Ascending aorta (tissue), 2 donors: ENCODE results near the gene SYTL3. TPM values are rescaled to one million over a fixed set of nuclear protein-coding genes. Genes with fewer than 3 reads are reported as not detected.

Source experiments
- DNase-seq, 2 donors: peaks; one replicate each; pipeline ENCODE4 v3.0.0-alpha.2; 2019; ENCODE audit warnings: low spot score in 2 of 2
- H3K27ac ChIP-seq, 2 donors: fragments of 200-600 bp; sonication (generic); one replicate each; pipeline ENCODE4 v1.5.1; 2016 to 2017; ENCODE audit warnings: mild to moderate bottlenecking in 1 of 2
- H3K27me3 ChIP-seq: fragments of 200-600 bp; sonication (generic); one replicate; pipeline ENCODE4 v1.5.1; 2017
- H3K36me3 ChIP-seq, 2 donors: fragments of 200-600 bp; sonication (generic); one replicate each; pipeline ENCODE4 v1.5.1; 2016
- H3K4me1 ChIP-seq, 2 donors: fragments of 200-600 bp; sonication (generic); one replicate each; pipeline ENCODE4 v1.5.1; 2016 to 2017; ENCODE audit warnings: mild to moderate bottlenecking in 1 of 2
- H3K4me3 ChIP-seq, 2 donors: fragments of 200-600 bp; sonication (generic); one replicate each; pipeline ENCODE4 v1.5.1; 2016 to 2017; ENCODE audit warnings: mild to moderate bottlenecking in 1 of 2
- H3K9me3 ChIP-seq, 2 donors: fragments of 200-600 bp; sonication (generic); one replicate each; pipeline ENCODE4 v1.5.1; 2016
- intact Hi-C: fragments of 100-400 bp; cut with DNase I; formaldehyde crosslinking; loops from one replicate; pipeline ENCODE4 v1.15.1; 2023
- total RNA-seq: library from RNA; depleted of rRNA; stranded (reverse); fragments of >200 nt; gene quantifications from one replicate; pipeline ENCODE4 v1.1.0, GENCODE V29; 2016
- TF ChIP-seq, protein P1 (sequence below), 3 experiments: fragments of 200-600 bp in 2 of 3; fragments of 450-650 bp in 1 of 3; sonication (generic) in 2 of 3; IDR thresholded peaks; one replicate each; pipeline ENCODE4 v1.5.1; 2016 to 2019; ENCODE audit warnings: antibody characterized with exemption in 3 of 3, mild to moderate bottlenecking in 1 of 3, moderate library complexity in 1 of 3

The SYTL3 gene
- total RNA-seq, 1 donor from 2014 or later, result 4.7 TPM

DNA sequence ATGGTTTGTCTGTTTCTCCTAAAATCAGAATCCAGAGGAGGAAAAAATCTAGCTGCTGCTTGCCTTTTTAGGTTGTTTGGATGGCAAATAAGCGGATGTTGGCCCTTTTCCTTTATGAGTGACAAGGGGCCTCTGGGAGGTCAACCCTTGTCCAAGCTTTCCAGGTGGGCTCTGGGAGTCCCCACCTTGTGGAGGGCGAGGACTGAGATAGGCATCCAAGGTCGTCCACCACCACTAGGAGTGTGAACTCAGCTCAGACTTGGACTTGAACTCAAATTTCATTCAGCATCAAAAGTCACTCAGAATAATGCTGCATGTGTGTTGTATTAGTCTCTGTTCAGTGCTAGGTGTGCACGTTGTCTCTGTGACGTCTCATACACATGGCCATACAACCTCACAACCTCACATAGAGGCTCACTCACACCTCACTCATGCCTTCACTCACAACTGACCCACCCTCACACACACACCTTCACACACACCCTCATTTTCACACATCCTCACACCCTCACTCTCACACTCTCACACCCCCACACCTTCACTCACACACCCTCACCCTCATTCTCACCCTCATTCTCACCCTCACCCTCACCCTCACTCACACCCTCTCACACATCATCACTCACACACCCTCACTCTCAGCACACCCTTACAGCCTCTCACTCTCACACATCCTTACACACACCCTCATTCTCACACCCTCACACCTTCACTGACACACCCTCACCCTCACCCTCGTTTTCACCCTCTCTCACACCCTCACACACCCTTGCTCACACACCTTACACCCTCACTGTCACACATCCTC is 23.3 kb upstream of the SYTL3 start:
- Histone ChIP-seq H3K27ac (peak overlapping the region; percentile 28 to 48), H3K36me3 (peaks cover 4 to 26% of the 10 kb centered on the region in 2 donors)

DNA sequence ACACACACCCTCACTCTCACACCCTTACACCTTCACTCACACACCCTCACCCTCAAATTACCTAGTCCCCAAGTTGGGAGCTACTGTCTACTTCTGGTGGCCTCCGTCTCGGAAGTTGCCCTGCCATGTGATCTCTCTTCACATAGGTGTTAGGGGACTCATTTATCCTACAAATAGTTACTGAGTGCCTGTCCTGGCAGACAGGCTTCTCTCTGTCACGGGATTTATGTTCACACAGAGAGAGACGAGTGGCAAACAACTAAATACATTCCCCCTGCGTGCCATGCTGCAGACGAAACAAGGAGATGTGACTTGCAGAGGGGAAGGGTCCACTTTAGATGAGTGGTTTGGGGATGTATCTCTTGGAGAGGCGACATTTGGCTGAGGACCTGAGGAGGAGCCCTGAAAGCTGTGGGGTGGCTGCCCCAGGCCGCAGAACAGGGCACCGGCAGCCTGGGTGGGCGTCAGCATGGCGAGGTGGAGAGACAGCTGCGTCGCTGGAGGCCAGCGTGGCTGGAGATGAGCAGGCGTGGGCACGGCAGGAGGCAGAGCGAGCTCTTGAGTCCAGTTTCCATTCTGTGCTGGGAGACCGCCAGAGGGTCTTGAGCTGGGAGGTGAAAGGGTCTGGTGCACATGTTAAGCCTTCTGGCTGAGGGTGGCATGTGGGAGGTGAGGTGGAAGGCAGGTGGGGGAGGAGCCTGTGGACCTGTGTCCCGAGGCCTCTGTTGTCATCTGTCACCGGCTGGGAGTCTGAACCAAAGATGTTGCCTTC is 22.5 kb upstream of the SYTL3 start:
- peaks cover 0 to 18% of the 10 kb centered on the region in 2 donors for H3K36me3 ChIP-seq
- TF ChIP-seq, protein P1, sequence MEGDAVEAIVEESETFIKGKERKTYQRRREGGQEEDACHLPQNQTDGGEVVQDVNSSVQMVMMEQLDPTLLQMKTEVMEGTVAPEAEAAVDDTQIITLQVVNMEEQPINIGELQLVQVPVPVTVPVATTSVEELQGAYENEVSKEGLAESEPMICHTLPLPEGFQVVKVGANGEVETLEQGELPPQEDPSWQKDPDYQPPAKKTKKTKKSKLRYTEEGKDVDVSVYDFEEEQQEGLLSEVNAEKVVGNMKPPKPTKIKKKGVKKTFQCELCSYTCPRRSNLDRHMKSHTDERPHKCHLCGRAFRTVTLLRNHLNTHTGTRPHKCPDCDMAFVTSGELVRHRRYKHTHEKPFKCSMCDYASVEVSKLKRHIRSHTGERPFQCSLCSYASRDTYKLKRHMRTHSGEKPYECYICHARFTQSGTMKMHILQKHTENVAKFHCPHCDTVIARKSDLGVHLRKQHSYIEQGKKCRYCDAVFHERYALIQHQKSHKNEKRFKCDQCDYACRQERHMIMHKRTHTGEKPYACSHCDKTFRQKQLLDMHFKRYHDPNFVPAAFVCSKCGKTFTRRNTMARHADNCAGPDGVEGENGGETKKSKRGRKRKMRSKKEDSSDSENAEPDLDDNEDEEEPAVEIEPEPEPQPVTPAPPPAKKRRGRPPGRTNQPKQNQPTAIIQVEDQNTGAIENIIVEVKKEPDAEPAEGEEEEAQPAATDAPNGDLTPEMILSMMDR (IDR thresholded peaks at IDR 0.05), result no peak
- no peak overlapping the region for H3K27ac ChIP-seq

More for the DNA sequence above, 23.3 kb upstream of the SYTL3 start:
- TF ChIP-seq, protein P1 (IDR thresholded peaks at IDR 0.05), result no peak
- Histone ChIP-seq H3K4me1 (peaks cover 3 to 14% of the 10 kb centered on the region in 2 donors), H3K4me3 (no peak overlapping the region), H3K9me3 (no peaks in the 10 kb centered on the region), H3K27me3 (no peaks in the 10 kb centered on the region)
- intact Hi-C loops, result loop anchor here (5.0 kb wide), 1 partner anchor 64 kb away; the partner anchor contains the start of gene TMEM181
- no peak for DNase-seq

GRCh38 chr6:158627940-158628211 is 22.0 kb upstream of the SYTL3 start:
- H3K27ac ChIP-seq, result no peak overlapping the region
- peaks cover 3 to 20% of the 10 kb centered on the region in 2 donors for H3K4me1 ChIP-seq
- no peak overlapping the region for H3K4me3 ChIP-seq
- intact Hi-C loops, result loop anchor here (5.0 kb wide), 1 partner anchor 66 kb away; the partner anchor contains the start of gene TMEM181
- no peaks in the 10 kb centered on the region for H3K9me3 ChIP-seq
- TF ChIP-seq, protein P1 (IDR thresholded peaks at IDR 0.05), result no peak
- peaks cover 0 to 14% of the 10 kb centered on the region in 2 donors for H3K36me3 ChIP-seq
- no peak for DNase-seq
- no peaks in the 10 kb centered on the region for H3K27me3 ChIP-seq

More for the DNA sequence above, 22.5 kb upstream of the SYTL3 start:
- Histone ChIP-seq H3K27me3 (no peaks in the 10 kb centered on the region), H3K4me3 (no peak overlapping the region), H3K9me3 (no peaks in the 10 kb centered on the region), H3K4me1 (peaks cover 3 to 20% of the 10 kb centered on the region in 2 donors)
- DNase-seq, result no peak
- intact Hi-C loops, result loop anchor here (5.0 kb wide), 1 partner anchor 65 kb away; the partner anchor contains the start of gene TMEM181

- peaks cover 0 to 14% of the 10 kb centered on the region in 2 donors for H3K36me3 ChIP-seq
- intact Hi-C loops, result loop anchor here (5.0 kb wide), 1 partner anchor 66 kb away; the partner anchor contains the start of gene TMEM181
Observed at GRCh38 chr6:158628542-158628941, 21.3 kb upstream of the SYTL3 start.

More at GRCh38 chr6:158628542-158628941, 21.3 kb upstream of the SYTL3 start:
- no peak overlapping the region for H3K27ac ChIP-seq
- TF ChIP-seq, protein P1 (IDR thresholded peaks at IDR 0.05), result no peak
- no peak overlapping the region for H3K4me3 ChIP-seq
- peaks cover 3 to 20% of the 10 kb centered on the region in 2 donors for H3K4me1 ChIP-seq
- H3K27me3 ChIP-seq, result no peaks in the 10 kb centered on the region
- no peaks in the 10 kb centered on the region for H3K9me3 ChIP-seq
- no peak for DNase-seq
